SH-SY5Y (cell line): Measurements from ENCODE around the gene CD22.

Experiments used
- GATA2 ChIP-seq: IDR thresholded peaks from 2 replicates; pipeline ENCODE4 v1.6.1; 2011; ENCODE audit warnings: mild to moderate bottlenecking, low read depth, low read length
- GATA3 ChIP-seq: IDR thresholded peaks from 2 replicates; pipeline ENCODE4 v1.6.1; 2011; ENCODE audit warnings: low read depth, mild to moderate bottlenecking, low read length, moderate library complexity

GRCh38 chr19:35310331-35310730 is 18.7 kb upstream of the CD22 start:
- TF ChIP-seq GATA2: no peak
- TF ChIP-seq GATA3: no peak
